Stimulated activated CD8-positive, alpha-beta memory T cell treated with anti-CD3 and anti-CD28 coated beads, Interleukin-2, amount 100 ng/mL, for 1 hour (primary cell): ENCODE data around the gene TARS1.

ENCODE experiments used
- DNase-seq, 2 donors: peaks; one replicate each; pipeline ENCODE4 v3.0.0-alpha.2; 2020; ENCODE audit warnings: low read depth in 2 of 2

TARS1 gene

DNA sequence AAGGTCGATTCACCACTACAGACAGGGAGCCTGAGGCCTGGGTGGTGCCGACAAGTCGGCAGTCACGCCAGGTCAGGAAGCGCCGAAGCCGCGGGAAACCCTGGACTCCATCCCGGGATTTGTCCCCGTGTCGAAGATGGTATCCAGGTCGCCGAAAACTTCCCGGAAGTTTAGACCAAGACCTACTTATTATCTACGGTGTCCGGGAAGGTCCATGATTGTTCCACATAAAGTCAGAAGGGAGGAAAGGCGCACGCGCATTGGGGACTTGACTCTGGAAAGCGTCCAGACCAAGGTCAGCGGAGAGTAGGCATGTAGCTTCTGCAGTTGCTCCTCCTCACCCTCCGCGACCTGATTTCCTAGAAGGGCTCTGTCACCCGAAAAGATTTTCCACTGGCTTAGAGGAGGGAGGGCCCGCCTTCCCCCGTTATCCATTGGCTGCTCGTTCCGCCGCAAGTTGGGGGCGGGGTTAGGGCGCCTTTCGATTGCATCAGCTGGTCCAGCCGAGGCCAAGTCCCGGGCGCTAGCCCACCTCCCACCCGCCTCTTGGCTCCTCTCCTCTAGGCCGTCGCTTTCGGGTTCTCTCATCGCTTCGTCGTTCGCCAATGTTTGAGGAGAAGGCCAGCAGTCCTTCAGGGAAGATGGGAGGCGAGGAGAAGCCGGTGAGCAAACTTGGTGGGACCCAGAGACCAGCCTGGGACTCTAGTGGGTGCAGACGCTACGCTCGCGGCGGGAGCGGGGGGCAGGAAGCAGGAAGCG lies at the start of gene TARS1:
TARS1 (plus strand) TSS at position 484 of the 759 bp plus-strand sequence; CDS start at position 606, 122 bp downstream.
- DNase-seq = peak; percentile 88 to 89

DNA sequence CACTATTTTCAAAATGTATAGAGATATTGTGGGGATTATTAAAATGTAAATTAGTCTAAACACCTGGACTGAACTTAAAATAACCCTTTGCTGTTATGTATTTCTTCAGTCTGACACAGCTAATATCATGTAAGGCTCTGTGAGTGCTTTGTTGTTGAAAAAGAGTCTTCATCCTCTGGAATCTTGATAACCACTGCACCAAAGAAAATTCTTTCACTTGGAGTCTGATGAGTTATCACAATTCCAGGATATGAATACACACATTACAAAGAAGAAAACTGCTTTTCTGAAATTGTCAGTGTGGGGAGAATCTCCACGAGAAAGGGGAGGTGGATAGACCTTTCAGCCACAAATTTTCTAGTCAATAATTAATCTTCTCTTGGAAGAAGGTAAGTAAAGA lies 42.3 kb upstream of the TARS1 start:
- no peak for DNase-seq

DNA sequence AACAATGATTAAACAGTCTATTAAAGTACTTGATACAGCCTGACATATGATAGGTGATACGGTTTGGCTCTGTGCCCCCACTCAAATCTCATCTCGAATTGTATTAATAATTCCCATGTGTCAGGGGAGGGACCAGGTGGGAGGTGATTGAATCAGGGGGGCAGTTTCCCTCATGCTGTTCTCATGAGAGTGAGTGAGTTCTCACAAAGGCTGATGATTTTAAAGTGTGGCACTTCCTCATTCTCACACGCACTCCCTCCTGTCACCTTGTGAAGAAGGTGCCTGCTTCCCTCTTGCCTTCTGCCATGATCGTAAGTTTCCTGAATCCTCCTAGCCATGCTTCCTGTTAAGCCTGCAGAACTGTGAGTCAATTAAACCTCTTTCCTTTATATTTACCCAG lies 40.1 kb upstream of the TARS1 start:
- no peak for DNase-seq

DNA sequence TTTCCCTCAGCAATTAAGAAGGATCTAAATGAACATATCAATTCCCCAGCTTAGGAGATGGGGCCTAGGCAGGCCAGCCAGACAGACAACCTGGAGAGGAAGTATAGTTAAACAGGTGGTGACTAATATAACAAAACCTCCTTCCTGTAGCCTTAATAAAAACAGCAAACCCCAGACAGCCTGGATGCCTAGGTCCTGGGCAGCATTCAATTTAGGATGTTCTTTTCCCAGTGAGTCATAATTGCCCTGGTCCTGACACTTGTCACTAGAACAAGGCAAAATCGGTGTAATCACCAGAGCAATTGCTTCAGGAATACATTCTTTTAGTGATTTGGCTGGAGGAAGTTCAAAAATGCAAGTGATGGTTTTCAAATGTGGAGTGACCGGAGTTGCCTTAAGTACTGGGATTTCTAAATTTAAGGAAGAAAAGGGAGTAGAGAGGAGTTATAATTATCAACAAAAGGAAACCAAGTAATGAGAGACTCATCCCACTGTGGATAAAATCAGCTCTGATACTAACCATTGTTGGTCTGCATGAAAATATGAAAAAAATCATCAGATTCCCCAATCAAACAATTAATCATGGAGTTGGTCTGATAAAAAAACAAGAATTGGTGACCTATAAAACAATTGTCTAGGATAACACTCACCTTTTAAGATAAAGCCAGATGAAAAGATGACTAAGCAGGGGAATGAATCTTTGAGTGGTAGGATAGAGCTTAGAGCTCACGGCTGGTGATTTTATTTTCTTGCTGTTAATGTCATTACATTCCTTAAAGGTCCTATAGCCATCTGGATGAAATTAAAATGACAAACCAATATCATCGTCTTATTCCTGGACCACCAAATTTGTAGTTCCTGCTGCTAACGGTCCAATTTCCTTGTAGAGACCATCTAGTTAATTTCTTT lies 39.0 kb upstream of the TARS1 start:
- DNase-seq = no peak

DNA sequence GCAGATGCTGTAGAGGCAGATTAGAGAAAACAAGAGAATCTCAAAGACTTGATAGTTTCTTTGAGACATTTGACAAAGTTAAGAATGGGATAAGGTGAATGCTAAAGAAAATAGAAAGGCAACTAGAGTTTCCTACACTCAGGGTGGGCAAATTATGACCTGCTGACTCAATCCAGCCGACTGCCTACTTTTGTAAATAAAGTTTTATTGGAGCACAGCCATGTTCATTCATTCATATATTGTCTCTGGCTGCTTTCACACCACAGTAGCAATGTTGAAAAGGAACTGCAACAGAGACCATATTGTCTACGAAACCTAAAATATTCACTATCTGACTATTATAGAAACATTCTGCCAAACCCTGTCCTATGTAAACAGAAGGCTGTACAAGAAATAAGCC lies 37.6 kb upstream of the TARS1 start:
- DNase-seq = no peak

DNA sequence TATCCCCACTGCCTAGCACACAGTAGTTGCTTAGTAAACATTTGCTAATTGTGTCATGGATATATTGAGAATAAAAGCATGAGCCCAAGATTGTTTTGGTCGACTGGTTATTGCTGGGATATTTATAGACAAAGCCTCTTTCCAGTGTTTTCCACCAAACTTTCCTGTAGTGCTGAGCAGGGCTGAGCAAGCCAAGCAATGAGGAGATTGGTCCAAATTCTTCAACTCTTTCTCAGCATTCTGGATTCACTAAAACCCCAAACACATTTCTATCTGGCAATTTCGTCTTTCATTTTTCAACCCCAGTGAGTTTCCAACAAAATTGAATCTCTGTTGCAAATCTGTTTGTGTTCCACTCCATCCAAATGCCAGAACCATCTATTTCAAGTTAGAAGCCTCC lies 31.9 kb upstream of the TARS1 start:
- no peak for DNase-seq

DNA sequence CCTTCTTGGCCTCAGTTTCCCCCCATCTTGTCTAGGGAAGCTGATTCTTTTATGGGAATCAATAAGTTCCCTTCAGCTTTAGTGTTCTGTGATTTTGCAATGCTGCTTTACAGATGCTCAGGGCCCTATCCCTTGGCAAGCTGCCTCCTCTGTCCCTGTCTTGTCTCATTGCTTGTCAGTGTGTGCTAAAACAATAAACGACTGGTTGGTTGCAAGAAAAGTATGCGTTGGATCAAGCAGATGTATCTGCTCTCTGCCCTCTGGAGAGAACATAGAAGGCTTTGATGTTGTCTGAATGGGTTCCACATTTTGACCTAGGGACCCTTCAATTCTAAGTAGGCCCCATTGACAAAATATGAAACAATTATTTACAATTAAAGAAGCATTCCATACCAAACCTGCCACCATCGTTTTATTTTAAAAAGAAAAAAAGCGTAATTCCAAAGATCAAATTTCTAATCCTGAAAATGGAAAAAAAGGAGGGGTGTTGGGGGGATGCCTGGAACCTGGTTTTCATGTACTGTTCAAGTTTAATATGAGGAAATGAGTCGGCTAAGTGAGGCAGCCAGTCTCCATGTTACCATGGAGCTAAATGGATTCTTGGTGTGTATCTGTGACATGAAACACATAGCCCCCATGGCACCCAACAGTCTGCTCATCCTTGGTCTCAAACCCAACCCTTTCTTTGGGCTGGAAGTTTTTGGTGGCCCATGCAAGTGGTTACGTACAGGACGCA lies 31.2 kb upstream of the TARS1 start:
- no peak for DNase-seq

DNA sequence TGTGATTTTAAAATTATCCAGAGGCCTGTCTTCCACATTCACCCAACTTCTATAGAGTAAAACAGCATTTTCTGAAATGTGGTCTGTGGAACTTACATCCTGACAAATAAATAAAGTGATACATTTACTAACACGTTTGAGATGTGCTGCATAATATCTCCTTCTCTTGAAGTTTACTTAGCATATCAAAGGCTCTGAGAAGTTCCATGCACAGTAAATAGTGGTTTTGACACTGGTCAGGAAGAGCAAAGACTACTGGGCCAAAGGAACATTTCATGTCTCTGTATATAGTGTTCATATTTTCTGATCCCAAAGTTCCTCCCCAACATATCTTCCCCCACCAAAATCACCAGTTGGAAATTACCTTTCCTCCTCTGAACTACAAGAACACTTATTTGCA lies 30.5 kb upstream of the TARS1 start:
- DNase-seq = no peak

DNA sequence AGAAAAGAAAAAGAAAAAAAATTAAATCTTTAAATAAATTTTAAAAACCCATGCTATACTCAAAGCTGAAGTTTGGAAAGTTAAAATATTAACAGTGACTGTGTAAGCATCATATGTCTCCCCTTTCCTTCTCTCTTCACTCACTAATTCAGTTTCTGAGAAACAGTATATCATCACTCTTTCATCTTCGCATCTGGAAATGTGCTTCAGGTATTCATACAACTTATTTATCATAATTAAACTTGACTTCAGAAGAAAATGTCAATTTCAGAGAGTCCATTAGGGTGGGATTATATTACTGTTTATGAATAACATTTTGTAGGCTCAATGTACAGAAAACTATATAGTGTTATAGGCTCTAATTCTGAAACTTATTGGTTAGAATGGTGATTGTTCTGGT lies 29.3 kb upstream of the TARS1 start:
- no peak for DNase-seq

DNA sequence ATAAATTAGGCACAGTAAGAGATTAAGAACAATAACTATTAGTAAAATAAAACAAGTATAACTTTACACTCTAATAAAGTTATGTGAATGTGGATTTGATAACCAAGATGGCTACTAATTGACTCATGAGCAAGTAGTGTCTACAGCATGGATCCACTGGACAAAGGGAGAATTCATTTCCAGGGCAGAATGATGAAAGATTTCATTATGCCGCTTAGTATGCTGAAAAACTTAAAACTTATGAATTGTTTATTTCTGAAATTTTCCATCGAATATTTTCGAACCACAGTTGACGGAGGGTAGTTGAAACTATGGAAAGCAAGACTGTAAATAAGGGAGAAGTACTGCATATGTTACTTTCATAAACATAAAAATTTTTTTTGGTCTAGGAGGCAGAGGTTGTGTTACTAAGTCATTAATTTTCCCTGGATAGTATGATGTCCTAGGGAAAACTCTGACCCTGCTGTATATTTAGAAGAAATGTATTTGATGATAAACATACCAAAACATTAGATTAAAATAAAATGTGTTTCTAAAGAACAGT lies 24.9 kb upstream of the TARS1 start:
- no peak for DNase-seq

DNA sequence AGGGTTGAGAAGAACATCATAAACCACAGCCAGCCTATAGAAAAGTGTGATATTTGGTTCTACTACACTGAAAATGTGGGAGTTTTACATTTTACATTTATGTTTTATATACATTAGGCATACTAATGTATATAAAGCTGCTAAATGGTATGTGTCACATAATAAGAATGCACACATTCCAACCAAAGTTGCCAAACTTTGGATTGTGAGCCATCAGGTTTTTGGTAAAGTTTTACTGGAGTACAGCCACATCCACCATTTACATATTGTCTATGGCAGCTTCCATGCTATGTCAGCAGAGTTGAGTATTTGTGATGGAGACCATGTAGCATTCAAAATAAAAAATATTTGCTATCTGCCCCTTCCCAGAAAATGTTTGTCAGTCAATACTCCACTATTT lies 23.1 kb upstream of the TARS1 start:
- DNase-seq = no peak

DNA sequence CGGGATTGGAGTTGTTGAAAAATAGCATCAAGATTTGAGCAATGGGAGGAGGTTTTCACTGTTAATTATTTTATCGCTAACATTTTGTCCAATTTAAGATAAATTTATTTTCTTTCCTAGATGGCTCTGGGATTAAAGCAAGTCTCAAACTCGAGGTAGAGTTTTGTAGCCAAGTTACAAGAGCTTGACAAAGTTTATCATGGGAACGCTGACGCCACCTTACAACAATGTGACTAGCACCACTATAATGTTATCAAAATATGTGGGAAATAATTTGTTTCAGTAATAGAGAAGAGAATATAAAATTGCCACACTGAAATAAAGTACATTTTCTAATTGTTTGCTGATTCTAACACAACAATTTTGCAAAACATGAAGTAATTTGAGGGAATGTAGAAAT lies 19.8 kb upstream of the TARS1 start:
- DNase-seq = no peak

DNA sequence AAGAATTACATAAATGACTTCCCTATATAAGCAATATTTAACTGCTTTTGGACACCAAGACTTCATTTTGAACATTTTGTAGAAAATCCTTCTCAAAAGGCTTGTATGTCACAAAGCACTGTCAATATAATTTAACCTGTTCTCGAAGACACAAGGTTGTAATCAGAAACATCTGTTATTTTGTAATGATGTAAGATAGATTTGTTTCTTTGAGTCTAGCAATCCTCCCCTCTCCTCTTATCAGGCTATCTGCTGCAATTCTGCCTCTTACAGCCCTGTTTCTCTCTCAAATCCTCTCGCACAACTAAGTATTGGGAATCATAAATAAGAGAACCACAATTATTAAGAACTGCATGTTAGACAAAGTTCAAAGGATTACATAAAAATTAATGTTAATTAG lies 18.6 kb upstream of the TARS1 start:
- DNase-seq = no peak

DNA sequence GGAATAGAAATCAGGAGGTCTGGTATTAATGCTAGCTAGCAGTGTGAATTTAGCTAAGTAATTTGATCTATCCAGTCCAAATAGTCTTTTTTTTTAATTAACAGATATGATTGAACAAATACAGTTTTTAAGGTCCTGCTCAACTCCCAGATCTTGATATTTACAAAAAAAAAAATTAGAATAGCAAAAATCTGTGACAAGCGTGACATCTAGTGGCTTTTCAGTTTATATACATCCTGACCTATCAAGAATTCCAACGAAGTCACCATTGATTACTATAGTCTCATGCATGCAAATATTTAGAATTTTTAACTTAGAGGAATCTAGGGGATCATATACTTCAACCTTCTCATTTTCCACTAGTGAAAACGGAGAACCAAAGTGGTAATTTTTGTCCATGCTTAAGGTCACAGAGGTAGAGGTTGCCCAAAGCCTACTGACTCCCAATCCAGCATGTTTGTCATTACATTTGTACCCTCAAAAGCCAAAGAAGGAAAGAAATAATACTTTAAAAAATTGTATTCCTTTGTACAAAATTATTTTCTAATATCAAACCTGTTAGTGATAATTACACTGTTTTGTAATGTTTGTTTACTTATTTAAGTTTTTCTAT lies 17.6 kb upstream of the TARS1 start:
- DNase-seq = no peak

DNA sequence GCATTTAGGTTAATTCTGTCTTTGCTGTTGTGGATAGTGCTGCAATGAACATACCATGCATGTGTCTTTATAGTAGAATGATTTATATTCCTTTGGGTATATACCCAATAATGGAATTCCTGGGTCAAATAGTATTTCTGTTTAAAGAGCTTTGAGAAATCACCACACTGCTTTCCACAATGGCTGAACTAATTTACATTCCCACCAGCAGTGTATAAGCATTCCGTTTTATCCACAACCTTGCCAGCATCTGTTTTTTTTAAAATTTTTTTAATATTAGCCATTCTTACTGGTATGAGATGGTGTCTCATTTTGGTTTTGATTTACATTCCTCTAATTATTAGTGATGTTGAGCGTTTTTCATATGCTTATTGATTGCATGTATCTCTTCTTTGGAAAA lies 15.5 kb upstream of the TARS1 start:
- DNase-seq = no peak

DNA sequence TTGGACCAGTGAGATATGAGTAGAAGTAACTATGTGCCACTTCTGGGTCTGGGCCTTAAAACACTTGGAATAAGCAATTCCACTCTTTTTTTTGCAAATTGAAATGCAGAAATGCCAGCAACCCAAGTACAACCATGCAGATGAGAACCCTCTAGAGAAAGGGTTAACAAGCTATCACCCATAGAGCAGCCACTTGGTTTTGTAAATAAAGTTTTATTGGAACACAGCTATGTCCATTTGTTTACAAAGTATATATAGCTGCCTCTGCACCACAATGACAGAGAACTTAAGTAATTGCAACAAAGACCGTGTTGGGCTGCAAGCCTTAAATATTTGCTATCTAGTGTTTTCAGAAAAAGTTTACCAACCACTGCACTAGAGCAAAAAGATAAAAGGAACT lies 9.8 kb upstream of the TARS1 start:
- no peak for DNase-seq

DNA sequence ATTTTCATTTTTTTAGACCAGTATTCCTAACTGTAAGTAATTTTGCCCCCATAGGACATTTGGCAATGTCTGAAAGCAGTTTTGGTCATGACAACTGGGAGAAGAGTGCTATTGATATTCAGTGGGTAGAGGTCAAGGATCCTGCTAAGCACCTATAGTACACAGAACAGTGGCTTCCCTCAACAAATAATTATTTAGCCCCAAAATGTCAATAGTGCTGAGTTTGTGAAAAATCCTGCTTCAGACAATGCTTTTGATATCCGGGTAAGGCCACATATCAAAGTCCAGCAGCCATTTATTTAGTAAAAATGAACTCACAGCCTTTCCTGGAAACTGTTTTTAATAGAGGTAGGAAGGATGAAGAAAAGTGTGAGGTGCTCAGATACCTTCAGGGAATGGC lies 8.1 kb upstream of the TARS1 start:
- no peak for DNase-seq

DNA sequence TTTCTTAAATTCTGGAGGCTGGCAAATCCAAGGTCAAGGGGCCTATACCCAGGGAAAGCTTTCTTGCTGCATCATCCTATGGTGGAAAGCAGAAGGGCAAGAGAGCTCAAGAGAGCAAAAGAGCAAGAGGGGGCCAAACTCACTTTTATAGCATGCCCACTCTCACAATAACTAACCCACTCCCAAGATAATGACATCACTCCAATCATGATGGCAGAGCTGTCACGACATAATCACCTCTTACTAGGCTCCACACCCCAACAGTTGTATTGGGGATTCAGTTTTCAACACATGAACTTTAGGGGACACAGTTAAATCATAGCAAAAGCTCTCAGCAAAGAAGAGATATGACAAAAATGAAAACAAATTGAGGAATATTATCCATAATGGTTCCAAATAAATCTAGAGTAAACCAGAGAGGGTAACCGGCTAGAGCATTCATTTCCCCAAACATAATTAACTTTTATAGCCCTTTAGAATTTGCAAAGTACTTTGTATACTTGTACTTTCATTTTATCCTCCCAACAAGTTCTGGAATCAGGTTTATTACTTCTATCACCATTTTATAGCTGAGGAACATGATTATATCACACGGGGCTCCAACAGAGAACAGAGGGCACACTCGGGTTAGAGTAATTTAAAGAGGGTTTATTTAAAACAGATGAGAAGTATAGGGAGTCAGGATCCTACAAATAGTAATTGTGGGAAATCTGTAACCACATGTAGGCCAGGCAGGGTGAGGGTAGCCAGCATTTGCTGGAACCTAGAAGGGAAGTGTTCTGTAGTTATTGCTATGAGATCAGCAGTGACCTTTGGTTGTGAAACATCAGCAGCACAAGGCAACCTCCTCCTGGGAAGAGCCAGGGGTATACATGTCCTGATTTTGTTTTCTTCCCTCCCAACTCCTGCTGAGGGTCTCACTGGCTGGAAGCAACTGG lies 7.2 kb upstream of the TARS1 start:
- no peak for DNase-seq

DNA sequence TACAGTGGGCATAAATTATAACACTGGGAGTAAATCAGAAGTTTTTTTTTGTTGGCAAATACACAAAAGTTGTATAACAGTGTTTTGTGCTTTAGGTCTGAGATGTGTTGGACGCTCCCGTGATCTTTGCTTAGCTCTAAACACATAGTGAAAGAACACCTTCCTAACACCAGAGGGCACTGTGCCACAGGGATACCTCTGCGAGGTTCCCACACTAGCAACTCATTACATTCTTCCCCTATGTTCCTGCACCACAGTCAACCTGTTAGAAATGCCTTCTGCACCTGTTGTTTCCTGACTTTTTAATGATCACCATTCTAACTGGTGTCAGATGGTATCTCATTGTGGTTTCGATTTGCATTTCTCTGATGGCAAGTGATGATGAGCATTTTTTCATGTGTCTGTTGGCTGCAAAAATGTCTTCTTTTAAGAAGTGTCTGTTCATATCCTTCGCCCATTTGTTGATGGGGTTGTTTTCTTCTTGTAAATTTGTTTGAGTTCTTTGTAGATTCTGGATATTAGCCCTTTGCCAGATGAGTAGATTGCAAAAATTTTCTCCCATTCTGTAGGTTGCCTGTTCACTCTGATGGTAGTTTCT lies 4.8 kb upstream of the TARS1 start:
- peak; percentile 23 to 41 for DNase-seq

DNA sequence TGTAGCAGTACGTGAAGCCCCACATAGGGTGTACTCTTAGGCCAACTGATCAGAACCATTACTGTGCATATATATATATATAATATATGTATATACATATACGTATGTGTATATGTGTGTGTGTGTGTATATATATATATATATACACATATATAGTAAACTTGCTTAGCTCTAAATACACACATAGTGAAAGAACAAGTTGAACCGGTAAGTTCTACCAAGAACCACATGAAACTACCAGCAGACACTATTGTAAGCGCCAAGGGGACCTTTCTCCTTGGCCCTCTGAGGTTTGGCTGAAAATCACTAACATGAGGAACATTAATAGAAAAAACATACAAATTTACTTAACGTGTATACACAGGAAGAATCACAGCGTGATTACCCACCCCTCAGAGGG lies 1.8 kb upstream of the TARS1 start:
- no peak for DNase-seq
